Stimulated activated memory B cell treated with anti-CD40 and anti-IgM and Interleukin-4, amounts not matched to agents 10 μg/mL and 1 μg/mL and 100 μg/mL, for 72 hours (primary cell): ENCODE results near the gene TCAF1.

Experiments
- ATAC-seq: fragments of 150-1000 bp; cut with Tn5 transposase; 2 replicates; pipeline ENCODE4 v1.10.0; 2021
- H3K27ac Mint-ChIP-seq: one replicate; pipeline ENCODE4 v1.8.0; 2022; ENCODE audit warnings: mild to moderate bottlenecking, mixed read lengths
- H3K27me3 Mint-ChIP-seq: one replicate; pipeline ENCODE4 v1.8.0; 2022; ENCODE audit warnings: mixed read lengths
- H3K36me3 Mint-ChIP-seq: one replicate; pipeline ENCODE4 v1.8.0; 2022; ENCODE audit warnings: mixed read lengths
- H3K4me1 Mint-ChIP-seq: one replicate; pipeline ENCODE4 v1.8.0; 2022; ENCODE audit warnings: mixed read lengths
- H3K4me3 Mint-ChIP-seq: one replicate; pipeline ENCODE4 v1.8.0; 2022; ENCODE audit warnings: mild to moderate bottlenecking, moderate library complexity, mixed read lengths
- H3K9me3 Mint-ChIP-seq: one replicate; pipeline ENCODE4 v1.8.0; 2022; ENCODE audit warnings: mixed read lengths

TCAF1 gene

DNA sequence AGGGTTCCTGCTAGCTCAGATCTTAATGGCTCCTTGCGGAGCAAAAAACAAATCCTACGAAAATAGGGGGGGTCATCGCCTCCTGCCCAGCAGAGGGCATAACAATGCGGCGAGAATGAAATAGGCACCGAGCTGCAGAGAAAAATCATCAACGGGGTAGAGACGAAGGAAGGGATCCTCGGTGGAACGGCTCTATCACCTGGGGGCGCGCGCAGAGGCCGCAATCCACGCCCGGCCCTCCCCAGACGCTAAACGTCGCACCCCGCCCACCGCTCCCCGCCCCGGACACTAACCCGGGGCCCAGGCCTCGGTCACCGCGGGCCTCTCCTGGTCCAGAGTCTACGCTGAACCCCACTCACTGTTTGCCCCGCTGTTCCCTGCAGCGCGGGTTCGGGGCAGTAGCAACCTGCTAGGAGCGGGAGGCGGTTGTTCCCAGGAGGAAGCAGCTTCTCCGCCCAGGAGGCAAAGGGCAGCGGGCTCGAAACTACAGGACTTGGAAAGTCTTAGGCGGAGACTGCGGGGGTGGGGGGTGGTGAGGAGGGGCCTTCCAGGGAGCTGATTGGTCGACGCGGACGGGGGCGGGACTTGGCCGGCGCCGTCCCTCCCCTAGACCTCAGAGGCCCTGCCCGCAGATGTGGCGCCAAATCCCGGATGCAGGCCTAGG is at the start of gene TCAF1:
Gene TCAF1 (minus strand): TSS at position 509 of the 664 bp plus-strand sequence. CDS start 25,568 bp downstream, outside the sequence.
- peak; percentile 97 for ATAC-seq
- Mint-ChIP-seq H3K36me3 (no peaks in the 10 kb centered on the region), H3K27me3 (no peaks in the 10 kb centered on the region), H3K4me1 (peaks cover 30% of the 10 kb centered on the region), H3K27ac (peak within 1 kb of the TSS; percentile 87), H3K4me3 (peak within 1 kb of the TSS; percentile 95), H3K9me3 (no peaks in the 10 kb centered on the region)

DNA sequence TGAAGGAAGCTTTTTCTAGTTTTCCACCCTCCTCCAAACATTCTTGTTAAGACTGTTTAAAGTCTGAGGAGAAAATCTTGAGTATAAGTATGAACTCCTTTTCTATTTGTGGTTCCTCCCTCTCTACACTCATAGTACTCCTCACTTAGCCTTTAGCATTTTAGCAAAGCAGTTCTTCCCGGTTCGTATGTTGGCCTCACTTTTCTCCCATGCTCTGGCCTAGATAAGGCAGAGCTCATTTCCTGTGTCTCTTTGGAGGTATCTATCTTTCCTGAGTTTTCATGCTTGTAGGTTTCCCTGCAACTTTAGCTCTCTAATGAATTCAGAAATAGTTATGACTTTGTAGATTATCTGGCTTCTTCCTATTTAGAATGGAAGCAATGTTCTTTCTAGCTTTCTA is 46.8 kb upstream of the TCAF1 start:
- peaks cover 39% of the 10 kb centered on the region for H3K27me3 Mint-ChIP-seq
- no peaks in the 10 kb centered on the region for H3K4me1 Mint-ChIP-seq
- H3K27ac Mint-ChIP-seq, result no peak overlapping the region
- H3K4me3 Mint-ChIP-seq, result no peak overlapping the region
- no peaks in the 10 kb centered on the region for H3K36me3 Mint-ChIP-seq
- peaks cover 3% of the 10 kb centered on the region for H3K9me3 Mint-ChIP-seq
- ATAC-seq, result no peak

- Mint-ChIP-seq H3K27ac (no peak overlapping the region), H3K4me1 (no peaks in the 10 kb centered on the region), H3K27me3 (peaks cover 39% of the 10 kb centered on the region), H3K4me3 (no peak overlapping the region), H3K9me3 (peaks cover 3% of the 10 kb centered on the region), H3K36me3 (no peaks in the 10 kb centered on the region)
- no peak for ATAC-seq
Measured at GRCh38 chr7:143947111-143947510, 45.1 kb upstream of the TCAF1 start.

- H3K9me3 Mint-ChIP-seq, result peaks cover 3% of the 10 kb centered on the region
- ATAC-seq, result no peak
- H3K27me3 Mint-ChIP-seq, result peaks cover 28% of the 10 kb centered on the region
- no peak overlapping the region for H3K27ac Mint-ChIP-seq
- no peak overlapping the region for H3K4me3 Mint-ChIP-seq
- no peaks in the 10 kb centered on the region for H3K4me1 Mint-ChIP-seq
- no peaks in the 10 kb centered on the region for H3K36me3 Mint-ChIP-seq
Measured at GRCh38 chr7:143945423-143945822, 43.4 kb upstream of the TCAF1 start.

- no peak overlapping the region for H3K4me3 Mint-ChIP-seq
- H3K9me3 Mint-ChIP-seq, result no peaks in the 10 kb centered on the region
- H3K36me3 Mint-ChIP-seq, result no peaks in the 10 kb centered on the region
- H3K27ac Mint-ChIP-seq, result no peak overlapping the region
- no peak for ATAC-seq
- H3K4me1 Mint-ChIP-seq, result no peaks in the 10 kb centered on the region
- peaks cover 30% of the 10 kb centered on the region for H3K27me3 Mint-ChIP-seq
Measured at GRCh38 chr7:143938379-143939243, 36.6 kb upstream of the TCAF1 start.

- no peak overlapping the region for H3K27ac Mint-ChIP-seq
- H3K4me3 Mint-ChIP-seq, result no peak overlapping the region
- no peak for ATAC-seq
- H3K9me3 Mint-ChIP-seq, result peaks cover 11% of the 10 kb centered on the region
- peaks cover 39% of the 10 kb centered on the region for H3K27me3 Mint-ChIP-seq
- H3K36me3 Mint-ChIP-seq, result peaks cover 6% of the 10 kb centered on the region
- H3K4me1 Mint-ChIP-seq, result no peaks in the 10 kb centered on the region
Measured at GRCh38 chr7:143936087-143937009, 34.4 kb upstream of the TCAF1 start.

- no peak for ATAC-seq
Measured at GRCh38 chr7:143934526-143935325, 32.8 kb upstream of the TCAF1 start, which contains the start of gene OR2F2. TSS of gene OR2F2 (plus strand) at chr7:143935233. CDS start at chr7:143935233, 0 bp downstream.

DNA sequence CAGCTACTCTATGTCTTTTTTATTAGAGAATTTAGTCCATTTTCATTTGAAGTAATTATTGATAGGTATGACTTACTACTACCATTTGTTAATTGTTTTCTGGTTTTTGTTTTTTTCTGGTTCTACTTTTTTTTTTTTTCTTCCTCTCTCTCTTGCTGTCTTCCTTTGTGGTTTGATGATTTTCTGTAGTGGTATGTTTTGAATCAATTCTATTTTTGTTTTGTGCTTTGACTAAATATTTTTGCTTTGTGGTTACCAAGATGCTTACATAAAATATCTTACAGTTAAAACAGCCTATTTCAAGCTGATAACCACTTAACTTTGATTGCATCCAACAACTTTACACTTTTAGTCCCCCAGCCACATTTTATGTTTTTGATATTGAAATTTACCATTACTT is 29.8 kb upstream of the TCAF1 start:
- Mint-ChIP-seq H3K36me3 (peaks cover 6% of the 10 kb centered on the region), H3K4me3 (no peak overlapping the region), H3K9me3 (peaks cover 11% of the 10 kb centered on the region), H3K4me1 (no peaks in the 10 kb centered on the region), H3K27me3 (peaks cover 29% of the 10 kb centered on the region), H3K27ac (no peak overlapping the region)
- no peak for ATAC-seq

More at GRCh38 chr7:143934526-143935325, 32.8 kb upstream of the TCAF1 start, which contains the start of gene OR2F2:
- Mint-ChIP-seq H3K9me3 (peaks cover 11% of the 10 kb centered on the region), H3K27me3 (peaks cover 39% of the 10 kb centered on the region), H3K27ac (no peak within 1 kb of the TSS), H3K4me3 (no peak within 1 kb of the TSS), H3K36me3 (peaks cover 6% of the 10 kb centered on the region), H3K4me1 (no peaks in the 10 kb centered on the region)

DNA sequence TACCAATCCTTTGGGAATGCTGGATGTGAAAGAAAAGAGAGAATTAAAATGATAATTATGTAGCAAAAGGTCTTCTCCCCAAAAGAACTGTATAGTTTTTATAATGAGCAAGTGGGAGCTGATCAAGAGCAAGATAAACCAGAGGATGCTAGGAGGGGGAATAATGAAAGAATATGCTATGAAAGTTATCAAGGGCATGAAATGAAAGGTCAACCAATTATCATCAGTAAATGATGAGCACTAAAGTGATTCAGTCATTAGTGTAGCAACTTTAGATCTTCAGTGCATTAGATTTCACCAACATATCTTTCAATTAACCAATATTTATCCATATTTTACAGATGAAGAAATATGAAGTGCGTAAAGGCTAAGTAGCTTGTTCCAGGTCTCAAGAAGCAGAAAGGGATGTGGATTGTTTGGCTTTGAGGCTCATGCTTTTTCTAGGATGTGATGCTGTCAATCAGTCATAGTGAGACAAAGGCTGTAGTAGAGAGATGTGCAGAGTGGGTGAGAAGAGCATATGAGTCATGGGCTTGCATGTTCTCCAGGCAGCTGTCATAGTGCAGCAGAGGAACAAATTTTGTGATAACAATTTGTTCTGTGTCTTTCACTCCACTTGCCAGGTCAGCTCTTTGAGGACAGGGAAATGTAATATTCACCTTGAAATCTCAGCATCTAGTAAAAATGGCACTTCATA is 27.4 kb upstream of the TCAF1 start:
- H3K27me3 Mint-ChIP-seq, result peaks cover 9% of the 10 kb centered on the region
- no peak overlapping the region for H3K27ac Mint-ChIP-seq
- H3K9me3 Mint-ChIP-seq, result peaks cover 11% of the 10 kb centered on the region
- no peak overlapping the region for H3K4me3 Mint-ChIP-seq
- peak; percentile 56 for ATAC-seq
- H3K36me3 Mint-ChIP-seq, result peaks cover 6% of the 10 kb centered on the region
- no peaks in the 10 kb centered on the region for H3K4me1 Mint-ChIP-seq

DNA sequence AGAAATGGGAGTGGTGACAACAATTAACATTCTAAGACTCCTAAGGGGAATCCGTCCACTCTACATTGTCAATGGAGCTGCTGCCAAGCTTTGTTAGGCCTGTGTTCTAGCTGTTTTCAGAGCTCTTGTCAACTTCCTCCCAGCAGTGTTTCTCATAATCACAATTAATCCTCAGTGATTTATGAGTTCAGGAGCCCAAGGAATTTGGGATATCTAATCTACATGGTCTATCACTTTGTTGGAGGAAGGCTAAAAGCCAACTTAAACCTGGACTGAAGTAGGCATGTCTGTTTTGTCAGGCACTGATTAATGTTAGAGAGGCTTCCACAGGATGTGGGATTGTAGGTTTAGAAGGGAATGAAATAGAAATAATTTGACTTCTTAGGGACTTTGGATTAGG is 22.9 kb upstream of the TCAF1 start:
- no peak for ATAC-seq
- Mint-ChIP-seq H3K36me3 (no peaks in the 10 kb centered on the region), H3K4me3 (no peak overlapping the region), H3K27ac (no peak overlapping the region), H3K27me3 (peaks cover 19% of the 10 kb centered on the region), H3K9me3 (no peaks in the 10 kb centered on the region), H3K4me1 (no peaks in the 10 kb centered on the region)

DNA sequence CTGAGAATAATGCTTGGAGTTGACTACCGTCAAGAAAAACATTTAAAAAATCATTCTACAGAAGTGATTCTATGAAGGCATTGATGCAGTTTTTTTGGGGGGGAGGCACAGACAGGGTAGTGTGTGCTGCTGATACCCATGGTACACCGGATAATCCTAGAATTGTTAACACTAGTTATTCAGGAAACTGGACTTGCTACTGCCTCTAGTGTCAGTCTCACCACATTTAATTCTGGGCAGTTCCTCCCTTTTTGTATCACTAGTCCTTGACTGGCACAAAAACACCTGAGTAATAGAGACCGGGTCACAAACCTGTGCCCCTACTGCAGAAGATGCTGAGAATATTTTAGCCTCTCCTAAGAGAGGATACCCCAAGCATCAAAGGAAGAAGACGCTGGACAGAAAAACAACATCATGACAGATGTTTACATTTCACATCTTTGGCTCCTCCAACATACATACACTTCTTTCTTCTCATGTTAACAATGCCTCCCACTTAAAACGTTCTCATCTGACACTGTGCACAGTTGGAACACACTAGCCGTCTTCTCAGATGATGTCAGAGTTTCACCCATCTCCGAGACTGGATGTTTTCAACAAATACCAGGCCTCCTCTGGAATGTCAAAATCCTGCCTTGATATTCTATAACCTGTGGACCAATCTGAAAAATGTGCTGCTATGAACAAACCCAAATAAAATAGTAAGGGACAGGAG is 13.1 kb upstream of the TCAF1 start:
- no peak for ATAC-seq
- Mint-ChIP-seq H3K4me3 (no peak overlapping the region), H3K4me1 (no peaks in the 10 kb centered on the region), H3K9me3 (no peaks in the 10 kb centered on the region), H3K27ac (no peak overlapping the region), H3K36me3 (no peaks in the 10 kb centered on the region), H3K27me3 (peaks cover 12% of the 10 kb centered on the region)

DNA sequence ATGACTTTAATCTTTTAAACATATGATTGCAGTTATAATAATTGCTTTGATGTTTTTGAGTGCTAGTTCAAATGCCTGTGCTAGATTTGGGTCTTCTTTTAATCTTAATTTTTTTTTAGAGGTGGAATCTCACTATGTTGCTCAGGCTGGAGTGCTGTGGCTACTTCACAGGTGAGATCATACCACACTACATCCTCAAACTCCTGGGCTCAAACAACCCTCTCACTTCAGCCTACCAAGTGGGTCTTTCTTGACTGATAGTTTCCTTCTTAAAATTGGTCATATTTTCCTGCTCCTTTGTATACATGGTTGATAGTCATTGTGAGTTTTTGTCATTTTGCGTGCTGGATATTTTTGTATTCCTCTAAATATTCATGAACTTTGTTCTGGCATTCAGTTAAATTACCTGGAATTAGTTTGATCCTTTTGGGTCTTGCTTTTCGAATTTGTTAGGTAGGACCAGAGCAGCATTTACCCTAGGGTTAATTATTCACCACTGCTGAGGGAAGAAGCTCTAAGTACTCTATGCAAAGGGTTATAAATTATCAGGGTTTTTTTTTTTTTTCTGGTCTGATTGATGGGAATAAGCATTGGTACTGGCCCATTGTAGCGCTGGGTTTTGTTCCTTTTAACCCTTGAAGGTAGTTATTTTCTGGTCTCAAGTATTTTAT is 12.1 kb upstream of the TCAF1 start:
- no peak for ATAC-seq
- no peak overlapping the region for H3K4me3 Mint-ChIP-seq
- no peaks in the 10 kb centered on the region for H3K9me3 Mint-ChIP-seq
- no peaks in the 10 kb centered on the region for H3K4me1 Mint-ChIP-seq
- no peak overlapping the region for H3K27ac Mint-ChIP-seq
- peaks cover 10% of the 10 kb centered on the region for H3K27me3 Mint-ChIP-seq
- H3K36me3 Mint-ChIP-seq, result no peaks in the 10 kb centered on the region
